IPS DF 6.9 (cell line): ENCODE measurements around the gene CMIP.

ENCODE experiments used
- DNase-seq: peaks from one replicate; pipeline ENCODE4 v3.0.0-alpha.2; 2013; ENCODE audit warnings: low read depth, low spot score
- H3K27ac ChIP-seq: one replicate; pipeline ENCODE4 v1.5.1; 2013; ENCODE audit warnings: low read length, control low read depth
- H3K27me3 ChIP-seq: 2 replicates; pipeline ENCODE4 v1.6.1; 2013; ENCODE audit warnings: mild to moderate bottlenecking, low read length; ENCODE audit not compliant: control insufficient read depth, insufficient read depth
- H3K36me3 ChIP-seq: 2 replicates; pipeline ENCODE4 v1.6.1; 2013; ENCODE audit warnings: low read length; ENCODE audit not compliant: control insufficient read depth, insufficient read depth
- H3K4me1 ChIP-seq: 2 replicates; pipeline ENCODE4 v1.6.1; 2013; ENCODE audit warnings: low read length; ENCODE audit not compliant: control insufficient read depth, insufficient read depth
- H3K4me3 ChIP-seq: 2 replicates; pipeline ENCODE4 v1.5.1; 2013; ENCODE audit warnings: mild to moderate bottlenecking, low read length
- H3K9me3 ChIP-seq: 2 replicates; pipeline ENCODE4 v1.6.1; 2013; ENCODE audit warnings: low read length, inconsistent platforms; ENCODE audit not compliant: control insufficient read depth, insufficient read depth
- WGBS: extraction: QIAGEN DNeasy Blood & Tissue Kit; methylation state at CpG from one replicate; pipeline ENCODE4 v1.1.7; 2013; ENCODE audit warnings: mixed read lengths, missing lambda C conversion rate; ENCODE audit not compliant: insufficient read length, insufficient coverage; 5-methylcytosine and 5-hydroxymethylcytosine counted together

The CMIP gene

DNA sequence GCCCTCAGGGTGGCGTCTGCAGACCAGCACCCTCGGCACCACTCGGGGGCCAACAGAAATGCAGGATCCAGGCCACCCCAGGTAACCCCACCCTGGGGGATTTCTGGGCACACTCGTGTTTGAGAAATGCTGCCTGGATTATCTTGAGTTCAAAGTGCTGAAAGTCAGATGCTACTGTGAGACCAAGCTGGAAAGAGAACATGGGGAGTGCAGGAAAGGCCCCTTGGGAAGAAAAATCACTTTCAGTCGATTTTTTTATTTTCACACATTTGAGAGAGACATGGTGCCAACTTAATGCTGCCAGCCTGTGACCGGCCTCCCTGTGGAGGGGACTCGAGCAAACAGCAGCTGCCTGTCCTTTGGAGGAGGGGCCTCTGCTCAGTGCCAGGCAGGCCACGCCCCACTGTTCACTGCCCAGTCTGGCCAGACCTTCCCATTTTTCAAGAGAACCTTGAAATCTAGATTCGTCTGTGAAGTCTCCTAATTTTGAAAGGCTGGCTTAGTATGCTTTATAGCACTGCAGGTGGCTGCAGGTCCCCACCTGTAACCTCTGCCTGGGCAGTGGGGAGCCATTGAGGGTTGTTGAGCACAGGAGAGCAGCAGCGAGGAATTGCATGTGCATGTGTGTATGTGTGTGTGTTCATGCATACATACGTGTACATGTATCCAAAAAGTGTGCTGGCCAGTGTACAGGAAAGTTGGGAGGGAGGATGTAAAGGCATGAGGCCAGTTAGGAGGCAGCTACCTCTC lies 263.8 kb downstream of the CMIP start:
- WGBS = no CpG with 5 or more reads among the region's 11 CpGs
- Histone ChIP-seq H3K27me3 (no peaks in the 10 kb centered on the region), H3K4me3 (no peak overlapping the region), H3K4me1 (peaks cover 6% of the 10 kb centered on the region; the same call in 1 of the 2 replicates), H3K36me3 (peaks cover 21% of the 10 kb centered on the region), H3K9me3 (no peaks in the 10 kb centered on the region), H3K27ac (no peak overlapping the region)
- no peak for DNase-seq

GRCh38 chr16:81709016-81709900 lies 264.6 kb downstream of the CMIP start:
- peaks cover 21% of the 10 kb centered on the region for H3K36me3 ChIP-seq
- no peak overlapping the region for H3K27ac ChIP-seq
- DNase-seq = no peak
- H3K4me3 ChIP-seq = no peak overlapping the region
- no peaks in the 10 kb centered on the region for H3K9me3 ChIP-seq
- H3K27me3 ChIP-seq = no peaks in the 10 kb centered on the region
- WGBS = no CpG with 5 or more reads among the region's 21 CpGs
- H3K4me1 ChIP-seq = peaks cover 9% of the 10 kb centered on the region; the same call in 1 of the 2 replicates

DNA sequence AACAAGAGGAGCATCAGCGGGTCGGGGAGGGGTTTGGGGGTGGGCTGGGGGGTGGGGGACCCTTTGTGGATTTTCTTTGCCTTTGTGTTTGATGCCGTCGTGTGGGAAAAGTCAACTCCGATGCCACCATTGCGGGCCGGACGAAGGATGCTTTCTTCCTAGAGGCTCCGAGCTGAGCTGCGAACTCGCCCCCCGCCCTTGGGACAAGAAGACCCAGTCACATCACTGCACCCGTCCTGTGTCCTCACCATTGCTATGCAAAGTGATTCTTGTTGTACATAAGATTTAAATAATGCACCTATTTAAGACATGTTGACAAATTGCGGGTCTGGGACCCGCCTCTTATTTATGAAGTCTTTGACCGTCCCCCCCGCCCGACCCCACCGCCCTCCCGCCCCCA lies 265.4 kb downstream of the CMIP start:
- Histone ChIP-seq H3K9me3 (no peaks in the 10 kb centered on the region), H3K36me3 (peaks cover 21% of the 10 kb centered on the region), H3K27me3 (no peaks in the 10 kb centered on the region), H3K27ac (no peak overlapping the region), H3K4me3 (no peak overlapping the region), H3K4me1 (peaks cover 9% of the 10 kb centered on the region; the same call in 1 of the 2 replicates)
- DNase-seq = no peak
- no CpG with 5 or more reads among the region's 20 CpGs for WGBS

DNA sequence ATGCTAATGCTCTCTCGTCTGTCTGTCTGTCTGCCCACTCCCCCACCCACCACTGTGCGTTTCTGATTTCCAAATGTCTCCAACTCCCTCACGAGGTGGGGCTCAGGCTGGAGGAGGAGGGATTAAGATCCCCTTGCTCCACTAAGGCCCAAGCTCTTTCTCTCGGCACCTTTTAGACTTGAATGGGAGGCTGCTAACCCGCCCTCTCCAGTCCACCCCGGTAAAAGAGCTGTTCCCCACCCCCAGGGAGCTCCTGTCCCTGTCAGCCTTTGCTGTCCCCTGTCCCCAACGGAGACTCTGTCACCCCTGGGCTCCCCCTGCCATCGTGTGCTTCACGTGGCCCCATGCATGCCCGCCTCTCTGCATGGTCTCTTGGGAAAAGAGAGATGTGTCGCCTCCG lies 266.0 kb downstream of the CMIP start:
- Histone ChIP-seq H3K27me3 (no peaks in the 10 kb centered on the region), H3K27ac (no peak overlapping the region), H3K36me3 (peaks cover 16% of the 10 kb centered on the region), H3K4me1 (peaks cover 10% of the 10 kb centered on the region; the same call in 1 of the 2 replicates), H3K9me3 (no peaks in the 10 kb centered on the region), H3K4me3 (no peak overlapping the region)
- DNase-seq = no peak
- WGBS = no CpG with 5 or more reads among the region's 12 CpGs

DNA sequence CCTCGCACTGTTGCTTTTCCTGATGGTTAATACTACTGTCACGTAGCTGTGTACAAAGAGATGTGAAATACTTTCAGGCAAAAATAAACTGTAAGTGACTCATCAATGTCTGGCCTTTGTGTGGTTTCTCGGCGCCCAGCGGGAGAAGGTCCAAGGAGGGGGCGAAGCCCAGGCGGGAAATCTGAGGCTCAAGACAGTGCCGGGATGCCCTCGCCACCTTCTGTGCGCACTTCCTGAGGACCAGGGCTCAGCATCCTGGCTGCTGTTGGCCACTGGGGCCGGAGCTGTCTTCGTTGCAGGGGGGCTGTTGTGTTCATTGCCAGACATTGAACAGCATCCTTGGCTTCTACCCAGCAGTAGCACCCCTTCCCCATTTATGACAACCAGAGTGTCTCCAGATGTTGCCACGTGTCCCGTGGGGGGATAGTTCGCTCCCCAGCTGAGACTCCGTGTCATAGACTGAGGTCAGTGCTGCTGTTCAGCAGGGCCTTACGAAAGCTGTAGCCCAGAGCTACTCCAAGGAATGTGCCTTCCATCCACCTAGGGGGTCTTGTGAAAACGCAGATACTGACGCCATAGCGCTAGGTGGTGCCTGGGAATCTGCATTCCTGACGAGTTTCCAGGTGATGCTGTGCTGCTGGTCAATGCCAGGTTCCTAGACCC lies 267.2 kb downstream of the CMIP start:
- no CpG with 5 or more reads among the region's 21 CpGs for WGBS
- no peak overlapping the region for H3K27ac ChIP-seq
- H3K36me3 ChIP-seq = peaks cover 10% of the 10 kb centered on the region; the same call in 1 of the 2 replicates
- no peaks in the 10 kb centered on the region for H3K9me3 ChIP-seq
- no peak for DNase-seq
- no peaks in the 10 kb centered on the region for H3K27me3 ChIP-seq
- peaks cover 12% of the 10 kb centered on the region; the same call in 1 of the 2 replicates for H3K4me1 ChIP-seq
- no peak overlapping the region for H3K4me3 ChIP-seq

DNA sequence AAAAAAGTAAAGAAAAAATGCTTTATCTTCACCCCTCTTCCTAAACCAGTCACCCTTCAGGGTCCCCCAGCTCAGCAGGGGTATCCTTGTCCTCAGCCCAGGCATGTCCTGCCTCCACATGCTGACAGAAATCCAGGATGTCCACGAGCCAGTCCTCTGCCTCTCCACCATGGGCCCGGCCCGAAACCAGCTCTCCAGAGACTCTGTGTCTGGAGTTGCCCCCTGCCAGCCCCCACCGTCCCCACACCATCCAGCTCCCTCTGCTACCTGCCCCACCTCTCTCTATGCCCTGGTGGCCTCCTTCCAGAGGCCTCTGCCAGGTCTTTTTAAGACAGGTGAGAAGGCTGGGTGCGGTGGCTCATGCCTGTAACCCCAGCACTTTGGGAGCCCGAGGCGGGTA lies 268.1 kb downstream of the CMIP start:
- H3K4me1 ChIP-seq = peaks cover 12% of the 10 kb centered on the region; the same call in 1 of the 2 replicates
- H3K9me3 ChIP-seq = no peaks in the 10 kb centered on the region
- 0 out of 2 replicates have a peak, but pooled peaks cover 3% of the 10 kb centered on the region for H3K36me3 ChIP-seq
- WGBS = no CpG with 5 or more reads among the region's 7 CpGs
- H3K27me3 ChIP-seq = no peaks in the 10 kb centered on the region
- H3K27ac ChIP-seq = no peak overlapping the region
- H3K4me3 ChIP-seq = no peak overlapping the region
- no peak for DNase-seq

GRCh38 chr16:81713295-81713772 lies 268.7 kb downstream of the CMIP start:
- WGBS = no CpG with 5 or more reads among the region's 16 CpGs
- H3K36me3 ChIP-seq = no peaks in the 10 kb centered on the region
- peaks cover 12% of the 10 kb centered on the region; the same call in 1 of the 2 replicates for H3K4me1 ChIP-seq
- no peaks in the 10 kb centered on the region for H3K9me3 ChIP-seq
- no peak overlapping the region for H3K4me3 ChIP-seq
- DNase-seq = no peak
- no peaks in the 10 kb centered on the region for H3K27me3 ChIP-seq
- H3K27ac ChIP-seq = no peak overlapping the region

- WGBS = no CpG with 5 or more reads among the region's 11 CpGs
- H3K4me1 ChIP-seq = peaks cover 12% of the 10 kb centered on the region; the same call in 1 of the 2 replicates
- H3K36me3 ChIP-seq = no peaks in the 10 kb centered on the region
Observed at GRCh38 chr16:81713796-81714195, 269.2 kb downstream of the CMIP start.

GRCh38 chr16:81714583-81714982 lies 270.0 kb downstream of the CMIP start:
- no peaks in the 10 kb centered on the region for H3K36me3 ChIP-seq
- no peak overlapping the region for H3K27ac ChIP-seq
- DNase-seq = no peak
- no peaks in the 10 kb centered on the region for H3K9me3 ChIP-seq
- no peak overlapping the region for H3K4me3 ChIP-seq
- H3K4me1 ChIP-seq = peaks cover 12% of the 10 kb centered on the region; the same call in 1 of the 2 replicates
- WGBS = no CpG with 5 or more reads among the region's 7 CpGs
- H3K27me3 ChIP-seq = no peaks in the 10 kb centered on the region

More at GRCh38 chr16:81713796-81714195, 269.2 kb downstream of the CMIP start:
- Histone ChIP-seq H3K4me3 (no peak overlapping the region), H3K9me3 (no peaks in the 10 kb centered on the region), H3K27me3 (no peaks in the 10 kb centered on the region), H3K27ac (no peak overlapping the region)
- no peak for DNase-seq
